Peyer's patch (tissue), 4 donors: ENCODE measurements around the gene RFTN2. TPM values are rescaled to one million over a fixed set of nuclear protein-coding genes. Genes with fewer than 3 reads are reported as not detected.

ENCODE experiments used
- DNase-seq, 3 donors: peaks; one replicate each; pipeline ENCODE4 v3.0.0-alpha.2; 2017 to 2019
- H3K27ac ChIP-seq, 4 donors: fragments of 200-600 bp; sonication (generic); one replicate each; pipeline ENCODE4 v1.5.1; 2016 to 2019
- H3K27me3 ChIP-seq, 2 donors: fragments of 200-600 bp; sonication (generic); one replicate each; pipeline ENCODE4 v1.5.1; 2019
- H3K36me3 ChIP-seq, 3 donors: fragments of 200-600 bp; sonication (generic); one replicate each; pipeline ENCODE4 v1.5.1; 2016 to 2019
- H3K4me1 ChIP-seq, 4 donors: fragments of 200-600 bp; sonication (generic); one replicate each; pipeline ENCODE4 v1.5.1; 2016 to 2019
- H3K4me3 ChIP-seq, 4 donors: fragments of 200-600 bp; sonication (generic); 1 replicate in 3 of 4; 2 replicates in 1 of 4; pipeline ENCODE4 v1.5.1; 2016 to 2019; ENCODE audit warnings: mild to moderate bottlenecking in 1 of 4
- H3K9me3 ChIP-seq, 4 donors: fragments of 200-600 bp; sonication (generic); one replicate each; pipeline ENCODE4 v1.5.1; 2016 to 2019; ENCODE audit warnings: mild to moderate bottlenecking in 1 of 4
- CTCF ChIP-seq, 6 experiments: fragments of 450-650 bp in 4 of 6; fragments of 200-600 bp in 2 of 6; sonication (generic) in 1 of 6; IDR thresholded peaks; one replicate each; pipeline ENCODE4 v1.5.1; 2017 to 2019; ENCODE audit warnings: antibody characterized with exemption in 6 of 6, mild to moderate bottlenecking in 3 of 6, moderate library complexity in 1 of 6
- POLR2A ChIP-seq, 2 donors: fragments of 450-650 bp; IDR thresholded peaks; one replicate each; pipeline ENCODE4 v1.5.1; 2017; ENCODE audit warnings: antibody characterized with exemption in 2 of 2, mild to moderate bottlenecking in 2 of 2, moderate library complexity in 2 of 2
- total RNA-seq, 4 donors: library from RNA; depleted of rRNA; stranded (reverse); fragments of >200 nt; gene quantifications; one replicate each; pipeline ENCODE4 v1.1.0, GENCODE V29; 2016

RFTN2 gene
- total RNA-seq, 4 donors from 2014 or later, result 0.47 to 9.9 (median 1.2) TPM

- H3K9me3 ChIP-seq, result peaks cover 0 to 8% (median 0%) of the 10 kb centered on the region in 4 donors
- H3K27me3 ChIP-seq, result no peaks in the 10 kb centered on the region
- no peak for TF ChIP-seq POLR2A (IDR thresholded peaks at IDR 0.05)
- no peak for TF ChIP-seq CTCF (IDR thresholded peaks at IDR 0.05)
- no peak overlapping the region for H3K4me3 ChIP-seq
- H3K4me1 ChIP-seq, result no peaks in the 10 kb centered on the region
- H3K27ac ChIP-seq, result no peak overlapping the region
- H3K36me3 ChIP-seq, result no peaks in the 10 kb centered on the region
- DNase-seq, result no peak
Observed at GRCh38 chr2:197575987-197576386, 99.4 kb downstream of the RFTN2 start.

- Histone ChIP-seq H3K36me3 (no peaks in the 10 kb centered on the region), H3K9me3 (peaks cover 0 to 8% (median 0%) of the 10 kb centered on the region in 4 donors), H3K4me3 (no peak overlapping the region), H3K27me3 (no peaks in the 10 kb centered on the region), H3K27ac (no peak overlapping the region), H3K4me1 (no peaks in the 10 kb centered on the region)
- DNase-seq, result no peak
- no peak for TF ChIP-seq POLR2A (IDR thresholded peaks at IDR 0.05)
Observed at GRCh38 chr2:197573608-197574007, 101.8 kb downstream of the RFTN2 start.

GRCh38 chr2:197571627-197572271, 103.6 kb downstream of the RFTN2 start:
- H3K27me3 ChIP-seq, result no peaks in the 10 kb centered on the region
- H3K9me3 ChIP-seq, result peaks cover 0 to 8% (median 0%) of the 10 kb centered on the region in 4 donors
- H3K36me3 ChIP-seq, result no peaks in the 10 kb centered on the region
- H3K4me3 ChIP-seq, result no peak overlapping the region
- H3K4me1 ChIP-seq, result no peaks in the 10 kb centered on the region
- no peak overlapping the region for H3K27ac ChIP-seq
- TF ChIP-seq POLR2A (IDR thresholded peaks at IDR 0.05) (no peak), CTCF (IDR thresholded peaks at IDR 0.05) (no peak)
- DNase-seq, result no peak

- H3K4me1 ChIP-seq, result no peaks in the 10 kb centered on the region
- no peak overlapping the region for H3K4me3 ChIP-seq
- no peaks in the 10 kb centered on the region for H3K9me3 ChIP-seq
- H3K27me3 ChIP-seq, result no peaks in the 10 kb centered on the region
- no peak for DNase-seq
- H3K36me3 ChIP-seq, result peaks cover 0 to 13% (median 0%) of the 10 kb centered on the region in 3 donors
- TF ChIP-seq CTCF (IDR thresholded peaks at IDR 0.05) (no peak), POLR2A (IDR thresholded peaks at IDR 0.05) (no peak)
- H3K27ac ChIP-seq, result no peak overlapping the region
Observed at GRCh38 chr2:197560146-197560665, 115.2 kb downstream of the RFTN2 start.

- no peak for DNase-seq
- no peaks in the 10 kb centered on the region for H3K4me1 ChIP-seq
- no peak overlapping the region for H3K27ac ChIP-seq
- H3K9me3 ChIP-seq, result no peaks in the 10 kb centered on the region
- no peaks in the 10 kb centered on the region for H3K27me3 ChIP-seq
- TF ChIP-seq CTCF (IDR thresholded peaks at IDR 0.05) (no peak), POLR2A (IDR thresholded peaks at IDR 0.05) (no peak)
- H3K4me3 ChIP-seq, result no peak overlapping the region
- H3K36me3 ChIP-seq, result peaks cover 0 to 19% (median 0%) of the 10 kb centered on the region in 3 donors
Observed at GRCh38 chr2:197559681-197560080, 115.7 kb downstream of the RFTN2 start.

GRCh38 chr2:197558393-197558792, 117.0 kb downstream of the RFTN2 start:
- TF ChIP-seq POLR2A (IDR thresholded peaks at IDR 0.05), result no peak
- no peak for TF ChIP-seq CTCF (IDR thresholded peaks at IDR 0.05)
- no peak for DNase-seq

More at GRCh38 chr2:197558393-197558792, 117.0 kb downstream of the RFTN2 start:
- H3K27me3 ChIP-seq, result no peaks in the 10 kb centered on the region
- no peak overlapping the region for H3K27ac ChIP-seq
- no peaks in the 10 kb centered on the region for H3K4me1 ChIP-seq
- H3K4me3 ChIP-seq, result no peak overlapping the region
- peaks cover 0 to 31% (median 0%) of the 10 kb centered on the region in 3 donors for H3K36me3 ChIP-seq
- no peaks in the 10 kb centered on the region for H3K9me3 ChIP-seq
